GM12878 (cell line): Measurements from ENCODE around the gene SLC11A2. TPM values are rescaled to one million over a fixed set of nuclear protein-coding genes. Genes with fewer than 3 reads are reported as not detected.

Experiments used
- ATAC-seq: fragments of 200-7000 bp; cut with Tn5 transposase; 3 replicates; pipeline ENCODE4 v1.9.1; 2020; ENCODE audit warnings: mild to moderate bottlenecking, moderate library complexity
- BruUV-seq: library from RNA; stranded (reverse); fragments of 400-500 nt; replicated peaks from 2 replicates; lab custom pipeline; 2021; lab: Mats Ljungman, UMichigan
- CTCF ChIA-PET: fragments of 300-600 bp; sonication (Branson Sonifier 250); formaldehyde crosslinking; extraction: SDS; loops from one replicate; lab custom pipeline; 2021; ENCODE audit warnings: inconsistent platforms; lab: Yijun Ruan, JAX
- POLR2A ChIA-PET: fragments of 350-600 bp; formaldehyde crosslinking; extraction: SDS; loops from one replicate; lab custom pipeline; 2021; ENCODE audit warnings: inconsistent platforms; lab: Charles Lee
- RAD21 ChIA-PET: fragments of 300-600 bp; sonication (Branson Sonifier 250); formaldehyde crosslinking; loops from one replicate; lab custom pipeline; 2023; ENCODE audit warnings: antibody characterized with exemption; ENCODE audit not compliant: unreplicated experiment; lab: Charles Lee
- SMC1A ChIA-PET: fragments of 300-600 bp; sonication (Branson Sonifier 250); formaldehyde crosslinking; loops from one replicate; lab custom pipeline; 2023; ENCODE audit not compliant: unreplicated experiment, uncharacterized antibody; lab: Charles Lee
- DNase-seq: peaks from one replicate; pipeline ENCODE4 v3.0.0-alpha.2; 2011; ENCODE audit warnings: low read depth, low spot score
- FAIRE-seq: peaks from 3 replicates; lab custom pipeline; 2011; peaks lifted over from hg19 to GRCh38; lab: Jason Lieb, UNC
- H2AFZ ChIP-seq: 2 replicates; pipeline ENCODE4 v1.6.0; 2011; ENCODE audit warnings: low read depth, low read length, control low read depth; ENCODE audit not compliant: control insufficient read depth
- H3K27ac ChIP-seq: 2 replicates; pipeline ENCODE4 v1.5.1; 2011; ENCODE audit warnings: control low read depth; ENCODE audit not compliant: control insufficient read depth, insufficient read depth
- H3K27me3 ChIP-seq, 2 experiments: replicated peaks in 1 of 2; 2 replicates each; pipeline versions ENCODE4 v1.6.0 to v1.6.1; 2011; ENCODE audit warnings: low read length in 1 of 2; ENCODE audit not compliant: control insufficient read depth in 2 of 2, insufficient read depth in 2 of 2
- H3K36me3 ChIP-seq, 2 experiments: 2 replicates each; pipeline ENCODE4 v1.5.1; 2011; ENCODE audit warnings: low read length in 1 of 2; ENCODE audit not compliant: control insufficient read depth in 2 of 2, insufficient read depth in 2 of 2
- H3K4me1 ChIP-seq: 2 replicates; pipeline ENCODE4 v1.6.1; 2011; ENCODE audit warnings: mild to moderate bottlenecking, low read length, moderate library complexity, mixed read lengths; ENCODE audit not compliant: control insufficient read depth, insufficient read depth
- H3K4me2 ChIP-seq: 2 replicates; pipeline ENCODE4 v1.6.0; 2011; ENCODE audit warnings: control low read depth; ENCODE audit not compliant: control insufficient read depth, insufficient read depth
- H3K4me3 ChIP-seq: fragments of 200-600 bp; sonication (generic); 2 replicates; pipeline ENCODE4 v1.5.1; 2016
- H3K79me2 ChIP-seq: 2 replicates; pipeline ENCODE4 v1.6.0; 2011; ENCODE audit warnings: low read length; ENCODE audit not compliant: control insufficient read depth, insufficient read depth
- H3K9ac ChIP-seq: 2 replicates; pipeline ENCODE4 v1.8.0; 2011; ENCODE audit warnings: low read length, control low read depth, mixed read lengths; ENCODE audit not compliant: control insufficient read depth, insufficient read depth
- H3K9me3 ChIP-seq: replicated peaks from 3 replicates; pipeline ENCODE4 v1.5.1; 2011; ENCODE audit warnings: mild to moderate bottlenecking, low read length; ENCODE audit not compliant: control insufficient read depth, insufficient read depth
- H4K20me1 ChIP-seq: 2 replicates; pipeline ENCODE4 v1.6.0; 2011; ENCODE audit not compliant: control insufficient read depth, insufficient read depth
- E2F8 ChIP-seq: fragments of 450-650 bp; IDR thresholded peaks from 2 replicates; pipeline ENCODE4 v1.6.1; 2018; ENCODE audit warnings: mild to moderate bottlenecking, low read depth, moderate library complexity; ENCODE audit not compliant: partially characterized antibody
- HDAC2 ChIP-seq: fragments of 200-600 bp; sonication (generic); IDR thresholded peaks from 2 replicates; pipeline ENCODE4 v1.6.1; 2017
- MEF2A ChIP-seq: IDR thresholded peaks from 2 replicates; pipeline ENCODE4 v1.6.1; 2011; ENCODE audit warnings: low read depth, mild to moderate bottlenecking, low read length, moderate library complexity; ENCODE audit not compliant: insufficient read depth
- SREBF2 ChIP-seq: IDR thresholded peaks from 2 replicates; pipeline ENCODE4 v1.6.1; 2012; ENCODE audit warnings: mild to moderate bottlenecking, low read length
- STAT1 ChIP-seq: fragments of 450-650 bp; conservative IDR thresholded peaks from 2 replicates; pipeline ENCODE4 v1.6.1; 2014; ENCODE audit warnings: antibody characterized with exemption, mild to moderate bottlenecking
- YBX1 ChIP-seq: fragments of 450-650 bp; IDR thresholded peaks from 2 replicates; pipeline ENCODE4 v1.6.1; 2016; ENCODE audit warnings: antibody characterized with exemption
- ZNF592 ChIP-seq: fragments of 450-650 bp; IDR thresholded peaks from 2 replicates; pipeline ENCODE4 v1.6.1; 2017; ENCODE audit warnings: mild to moderate bottlenecking, moderate library complexity
- WGBS: methylation state at CpG from one replicate; pipeline ENCODE4 v1.1.6; 2016; ENCODE audit warnings: low lambda C conversion rate; ENCODE audit not compliant: insufficient replicate concordance, insufficient coverage; ENCODE audit errors: missing lambda C conversion rate; 5-methylcytosine and 5-hydroxymethylcytosine counted together
- in situ Hi-C: fragments of 300-500 bp; cut with MboI; formaldehyde crosslinking; loops from 9 replicates; pipeline ENCODE4 v1.14.3; 2018; ENCODE audit warnings: mixed read lengths
- intact Hi-C: fragments of 100-400 bp; cut with micrococcal nuclease; formaldehyde crosslinking; loops from one replicate; pipeline ENCODE4 v1.14.2; 2022; ENCODE audit not compliant: unreplicated experiment
- polyA plus RNA-seq, 11 experiments: library from polyadenylated mRNA; depleted of rRNA in 4 of 11; unstranded in 6 of 11; stranded (reverse) in 5 of 11; fragments of >200 nt; fragmentation: Nextera tagmentation in 4 of 11; fragmentation: Illumina TruSeq in 1 of 11; extraction: Ambion mirVana in 4 of 11; extraction: Trizol in 1 of 11; gene quantifications; 1 replicate in 1 of 11; 2 replicates in 10 of 11; pipeline versions ENCODE4 v1.2.1 to v1.2.3, GENCODE V29; 2011 to 2016; ENCODE audit warnings: inconsistent platforms in 2 of 11, missing spikeins in 2 of 11, low read depth in 1 of 11
- total RNA-seq, 4 experiments: library from RNA; depleted of rRNA in 3 of 4; stranded (reverse); fragments of >200 nt in 3 of 4; fragmentation: Illumina TruSeq in 1 of 4; extraction: Trizol in 1 of 4; gene quantifications; 2 replicates each; pipeline versions ENCODE4 v1.2.1 to v1.2.3, GENCODE V29; 2013 to 2021

SLC11A2 gene
- total and polyA plus RNA-seq, 10 of the 15 experiments (the other 5 are each of a cell fraction or from before 2014, with no cell fraction given): 6.2 to 29.4 (median 15.6) TPM

GRCh38 chr12:51059086-51059485 is 32.9 kb upstream of the SLC11A2 start (continued):
- no peak for TF ChIP-seq SREBF2
- TF ChIP-seq MEF2A: no peak

- no peaks in the 10 kb centered on the region for H3K9me3 ChIP-seq
- no TSS peak for BruUV-seq
- ChIA-PET SMC1A (interaction anchor here (0.7 to 0.8 kb wide), 2 partner anchors 28 to 197 kb away, joined by 3 to 4 read pairs; no protein-coding TSS in a partner anchor), POLR2A (no interaction called here), CTCF (interaction anchor here (1.2 kb wide), 1 partner anchor 285 kb away, joined by 4 read pairs; no protein-coding TSS in a partner anchor), RAD21 (no interaction called here)
- 99% methylated on average over 5 of the region's 5 CpGs for WGBS
- no peak overlapping the region for H3K4me3 ChIP-seq
- no peaks in the 10 kb centered on the region; the same call in 1 of the 2 replicates for H3K79me2 ChIP-seq
- FAIRE-seq (no peak), DNase-seq (no peak), ATAC-seq (no peak)
- H4K20me1 ChIP-seq: no peaks in the 10 kb centered on the region
- in situ Hi-C loops: no loop called here
- no peak overlapping the region for H2AFZ ChIP-seq
- no peak overlapping the region for H3K9ac ChIP-seq
- H3K27ac ChIP-seq: no peak overlapping the region
- peaks cover 12 to 31% of the 10 kb centered on the region in 2 experiments for H3K36me3 ChIP-seq
- no peaks in the 10 kb centered on the region for H3K4me1 ChIP-seq
- no peaks in the 10 kb centered on the region for H3K27me3 ChIP-seq
- no peak overlapping the region for H3K4me2 ChIP-seq
- intact Hi-C loops: no loop called here
- TF ChIP-seq YBX1: no peak
- no peak for TF ChIP-seq HDAC2
These were observed 30.1 kb upstream of the SLC11A2 start for GRCh38 chr12:51056242-51056641.

- no peak overlapping the region for H3K4me2 ChIP-seq
- FAIRE-seq (no peak), ATAC-seq (no peak), DNase-seq (no peak)
- BruUV-seq: no TSS peak
- ChIA-PET RAD21 (no interaction called here), CTCF (interaction anchor here (0.6 to 1.4 kb wide), 2 partner anchors 198 to 286 kb away, joined by 3 to 4 read pairs; no protein-coding TSS in a partner anchor), SMC1A (interaction anchor here (0.7 kb wide), 1 partner anchor 18 kb away, joined by 3 read pairs; no protein-coding TSS in a partner anchor), POLR2A (interaction anchor here (1.2 kb wide), 1 partner anchor 185 kb away, joined by 3 read pairs; no protein-coding TSS in a partner anchor)
- no peak overlapping the region for H3K9ac ChIP-seq
- H3K79me2 ChIP-seq: peaks cover 4% of the 10 kb centered on the region
- in situ Hi-C loops: no loop called here
- H3K36me3 ChIP-seq: peaks cover 12 to 25% of the 10 kb centered on the region in 2 experiments
- H3K4me1 ChIP-seq: no peaks in the 10 kb centered on the region
- 80% methylated on average over 2 of the region's 2 CpGs for WGBS
- no peaks in the 10 kb centered on the region for H4K20me1 ChIP-seq
- no peaks in the 10 kb centered on the region for H3K9me3 ChIP-seq
- no peak overlapping the region for H2AFZ ChIP-seq
- no peaks in the 10 kb centered on the region for H3K27me3 ChIP-seq
- no peak overlapping the region for H3K27ac ChIP-seq
- no peak overlapping the region for H3K4me3 ChIP-seq
- intact Hi-C loops: no loop called here
- no peak for TF ChIP-seq STAT1
- TF ChIP-seq HDAC2: no peak
- TF ChIP-seq ZNF592: no peak
- TF ChIP-seq E2F8: no peak
These were observed 28.9 kb upstream of the SLC11A2 start for GRCh38 chr12:51055060-51055459.
